Muscle layer of colon (tissue), 2 donors: ENCODE data around the gene MRC2.

Source experiments
- H3K27ac ChIP-seq: one replicate; pipeline ENCODE4 v1.7.0; 2013; ENCODE audit warnings: low read depth, mild to moderate bottlenecking, low read length, moderate library complexity
- H3K27me3 ChIP-seq, 2 donors: one replicate each; pipeline ENCODE4 v1.7.0; 2013; ENCODE audit warnings: low read length in 2 of 2, mild to moderate bottlenecking in 2 of 2; ENCODE audit not compliant: insufficient read depth in 2 of 2, control insufficient read depth in 1 of 2
- H3K36me3 ChIP-seq: one replicate; pipeline ENCODE4 v1.7.0; 2013; ENCODE audit warnings: mild to moderate bottlenecking, low read length; ENCODE audit not compliant: insufficient read depth
- H3K4me1 ChIP-seq: one replicate; pipeline ENCODE4 v1.7.0; 2013; ENCODE audit warnings: mild to moderate bottlenecking, low read length; ENCODE audit not compliant: insufficient read depth
- H3K4me3 ChIP-seq, 2 donors: one replicate each; pipeline ENCODE4 v1.7.0; 2013; ENCODE audit warnings: low read length in 2 of 2, low read depth in 1 of 2, mild to moderate bottlenecking in 1 of 2, moderate library complexity in 1 of 2
- H3K9ac ChIP-seq: one replicate; pipeline ENCODE4 v1.7.0; 2013; ENCODE audit warnings: low read length
- H3K9me3 ChIP-seq: one replicate; pipeline ENCODE4 v1.7.0; 2013; ENCODE audit warnings: mild to moderate bottlenecking, low read length
- donor health status: abdominal sarcoma.
- donor health status: Adenocarcinoma of cecum.

Gene MRC2

GRCh38 chr17:62676952-62677596 lies 49.6 kb downstream of the MRC2 start:
- no peak overlapping the region for H3K9ac ChIP-seq
- H3K36me3 ChIP-seq, result no peaks in the 10 kb centered on the region
- H3K4me1 ChIP-seq, result peaks cover 7% of the 10 kb centered on the region
- H3K9me3 ChIP-seq, result no peaks in the 10 kb centered on the region
- H3K27ac ChIP-seq, result no peak overlapping the region
- H3K4me3 ChIP-seq, result no peak overlapping the region
- H3K27me3 ChIP-seq, result no peaks in the 10 kb centered on the region

- Histone ChIP-seq H3K9me3 (no peaks in the 10 kb centered on the region), H3K27ac (no peak overlapping the region), H3K9ac (no peak overlapping the region), H3K27me3 (no peaks in the 10 kb centered on the region), H3K36me3 (no peaks in the 10 kb centered on the region), H3K4me1 (peaks cover 7% of the 10 kb centered on the region), H3K4me3 (no peak overlapping the region)
These were observed 50.9 kb downstream of the MRC2 start for GRCh38 chr17:62678214-62678919.

GRCh38 chr17:62679866-62680377 lies 52.5 kb downstream of the MRC2 start:
- no peak overlapping the region for H3K4me3 ChIP-seq
- no peaks in the 10 kb centered on the region for H3K36me3 ChIP-seq
- no peak overlapping the region for H3K9ac ChIP-seq
- H3K27me3 ChIP-seq, result no peaks in the 10 kb centered on the region
- no peak overlapping the region for H3K27ac ChIP-seq
- peaks cover 7% of the 10 kb centered on the region for H3K4me1 ChIP-seq
- H3K9me3 ChIP-seq, result no peaks in the 10 kb centered on the region

GRCh38 chr17:62680541-62681052 lies 53.1 kb downstream of the MRC2 start:
- Histone ChIP-seq H3K9me3 (no peaks in the 10 kb centered on the region), H3K27ac (no peak overlapping the region), H3K4me3 (no peak overlapping the region), H3K27me3 (no peaks in the 10 kb centered on the region), H3K4me1 (peaks cover under 1% of the 10 kb centered on the region), H3K9ac (no peak overlapping the region), H3K36me3 (no peaks in the 10 kb centered on the region)

DNA sequence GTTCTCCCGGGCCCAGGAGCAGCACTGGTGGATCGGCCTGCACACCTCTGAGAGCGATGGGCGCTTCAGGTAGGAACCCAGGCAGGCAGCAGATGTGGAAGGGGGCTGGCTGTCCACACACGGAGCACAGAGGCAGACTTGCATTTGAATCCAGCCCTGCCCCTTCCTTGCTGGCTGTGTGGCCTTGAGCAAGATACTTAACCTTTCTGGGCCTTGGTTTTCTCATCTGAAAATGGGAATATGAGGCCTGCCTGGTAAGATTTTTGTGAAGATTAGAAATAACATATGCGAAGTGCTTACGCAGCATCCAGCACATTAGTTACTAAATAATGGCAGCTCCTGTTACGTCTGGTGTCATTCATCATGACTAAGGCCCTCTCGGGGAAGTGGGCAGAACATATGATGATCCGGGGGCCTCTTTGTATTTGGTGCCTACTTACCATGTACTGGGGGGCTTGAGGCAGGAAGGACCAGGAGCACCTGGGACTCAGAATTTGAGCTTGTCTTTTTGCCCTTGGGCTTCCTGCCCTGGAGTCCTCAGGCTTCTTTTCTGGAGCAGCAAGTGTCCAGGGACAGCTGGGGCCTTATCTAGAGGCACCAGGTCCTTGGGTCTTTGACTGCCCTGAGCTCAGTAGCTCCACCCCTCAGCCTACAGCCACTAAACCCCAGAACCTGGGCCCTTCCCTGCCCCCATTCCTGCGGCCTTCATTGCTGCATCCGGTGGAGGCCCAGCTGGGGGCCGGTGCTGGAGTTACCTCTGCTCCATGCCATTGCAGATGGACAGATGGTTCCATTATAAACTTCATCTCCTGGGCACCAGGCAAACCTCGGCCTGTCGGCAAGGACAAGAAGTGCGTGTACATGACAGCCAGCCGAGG lies 53.8 kb downstream of the MRC2 start:
- Histone ChIP-seq H3K36me3 (no peaks in the 10 kb centered on the region), H3K27me3 (no peaks in the 10 kb centered on the region), H3K4me1 (no peaks in the 10 kb centered on the region), H3K27ac (no peak overlapping the region), H3K9me3 (no peaks in the 10 kb centered on the region), H3K4me3 (no peak overlapping the region), H3K9ac (no peak overlapping the region)

GRCh38 chr17:62681939-62682381 lies 54.5 kb downstream of the MRC2 start:
- no peak overlapping the region for H3K9ac ChIP-seq
- H3K4me1 ChIP-seq, result no peaks in the 10 kb centered on the region
- no peaks in the 10 kb centered on the region for H3K36me3 ChIP-seq
- no peaks in the 10 kb centered on the region for H3K27me3 ChIP-seq
- no peaks in the 10 kb centered on the region for H3K9me3 ChIP-seq
- H3K4me3 ChIP-seq, result no peak overlapping the region
- no peak overlapping the region for H3K27ac ChIP-seq

- Histone ChIP-seq H3K4me1 (no peaks in the 10 kb centered on the region), H3K9ac (no peak overlapping the region), H3K27ac (no peak overlapping the region), H3K27me3 (no peaks in the 10 kb centered on the region), H3K36me3 (no peaks in the 10 kb centered on the region), H3K9me3 (no peaks in the 10 kb centered on the region), H3K4me3 (no peak overlapping the region)
These were observed 56.7 kb downstream of the MRC2 start for GRCh38 chr17:62684179-62684578.

DNA sequence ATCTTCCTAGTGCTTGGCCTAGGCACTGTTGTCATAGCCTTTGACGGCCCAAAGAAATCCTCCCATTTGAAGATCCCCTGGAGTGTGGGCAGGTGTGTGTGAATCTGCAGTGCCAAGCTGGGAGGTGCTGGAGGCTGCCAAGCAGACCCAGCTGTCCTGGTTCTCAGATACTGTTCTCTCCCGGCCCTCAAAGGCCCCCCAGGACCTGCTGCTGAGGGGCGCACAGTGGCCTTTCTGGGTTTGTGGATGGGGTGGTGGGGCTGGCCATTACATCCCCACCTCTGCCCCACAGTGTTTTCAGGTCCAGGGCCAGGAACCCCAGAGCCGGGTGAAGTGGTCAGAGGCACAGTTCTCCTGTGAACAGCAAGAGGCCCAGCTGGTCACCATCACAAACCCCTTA lies 60.5 kb downstream of the MRC2 start:
- H3K36me3 ChIP-seq, result no peaks in the 10 kb centered on the region
- no peak overlapping the region for H3K27ac ChIP-seq
- H3K4me3 ChIP-seq, result no peak overlapping the region
- H3K27me3 ChIP-seq, result no peaks in the 10 kb centered on the region
- H3K9me3 ChIP-seq, result no peaks in the 10 kb centered on the region
- no peak overlapping the region for H3K9ac ChIP-seq
- H3K4me1 ChIP-seq, result no peaks in the 10 kb centered on the region

GRCh38 chr17:62688398-62689160 lies 61.1 kb downstream of the MRC2 start:
- H3K36me3 ChIP-seq, result no peaks in the 10 kb centered on the region
- H3K9ac ChIP-seq, result no peak overlapping the region
- no peaks in the 10 kb centered on the region for H3K9me3 ChIP-seq
- H3K27ac ChIP-seq, result no peak overlapping the region
- no peak overlapping the region for H3K4me3 ChIP-seq
- H3K4me1 ChIP-seq, result no peaks in the 10 kb centered on the region
- H3K27me3 ChIP-seq, result no peaks in the 10 kb centered on the region

DNA sequence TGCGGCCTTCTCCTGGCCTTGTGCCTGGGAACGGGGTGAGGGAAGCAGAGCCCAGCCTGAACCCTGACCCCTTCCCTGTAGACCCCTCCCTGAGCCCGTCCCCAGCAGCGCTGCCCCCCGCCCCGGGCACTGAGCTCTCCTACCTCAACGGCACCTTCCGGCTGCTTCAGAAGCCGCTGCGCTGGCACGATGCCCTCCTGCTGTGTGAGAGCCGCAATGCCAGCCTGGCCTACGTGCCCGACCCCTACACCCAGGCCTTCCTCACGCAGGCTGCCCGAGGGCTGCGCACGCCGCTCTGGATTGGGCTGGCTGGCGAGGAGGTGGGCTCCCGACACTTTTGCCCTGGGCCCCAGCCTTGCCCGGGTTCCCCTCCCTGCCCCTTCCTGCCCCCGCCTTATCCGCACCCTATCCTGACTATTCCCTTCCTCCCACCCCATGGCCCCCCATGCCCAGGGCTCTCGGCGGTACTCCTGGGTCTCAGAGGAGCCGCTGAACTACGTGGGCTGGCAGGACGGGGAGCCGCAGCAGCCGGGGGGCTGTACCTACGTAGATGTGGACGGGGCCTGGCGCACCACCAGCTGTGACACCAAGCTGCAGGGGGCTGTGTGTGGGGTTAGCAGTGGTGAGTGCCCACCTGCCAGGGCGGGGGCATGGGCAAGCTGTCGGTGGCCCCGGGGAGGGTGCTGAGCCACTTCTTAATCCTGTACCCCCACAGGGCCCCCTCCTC lies 62.1 kb downstream of the MRC2 start:
- no peaks in the 10 kb centered on the region for H3K27me3 ChIP-seq
- H3K36me3 ChIP-seq, result no peaks in the 10 kb centered on the region
- no peak overlapping the region for H3K4me3 ChIP-seq
- no peaks in the 10 kb centered on the region for H3K9me3 ChIP-seq
- no peak overlapping the region for H3K27ac ChIP-seq
- no peak overlapping the region for H3K9ac ChIP-seq
- no peaks in the 10 kb centered on the region for H3K4me1 ChIP-seq
